Measurements from ENCODE around the gene CYGB.

The CYGB gene

DNA sequence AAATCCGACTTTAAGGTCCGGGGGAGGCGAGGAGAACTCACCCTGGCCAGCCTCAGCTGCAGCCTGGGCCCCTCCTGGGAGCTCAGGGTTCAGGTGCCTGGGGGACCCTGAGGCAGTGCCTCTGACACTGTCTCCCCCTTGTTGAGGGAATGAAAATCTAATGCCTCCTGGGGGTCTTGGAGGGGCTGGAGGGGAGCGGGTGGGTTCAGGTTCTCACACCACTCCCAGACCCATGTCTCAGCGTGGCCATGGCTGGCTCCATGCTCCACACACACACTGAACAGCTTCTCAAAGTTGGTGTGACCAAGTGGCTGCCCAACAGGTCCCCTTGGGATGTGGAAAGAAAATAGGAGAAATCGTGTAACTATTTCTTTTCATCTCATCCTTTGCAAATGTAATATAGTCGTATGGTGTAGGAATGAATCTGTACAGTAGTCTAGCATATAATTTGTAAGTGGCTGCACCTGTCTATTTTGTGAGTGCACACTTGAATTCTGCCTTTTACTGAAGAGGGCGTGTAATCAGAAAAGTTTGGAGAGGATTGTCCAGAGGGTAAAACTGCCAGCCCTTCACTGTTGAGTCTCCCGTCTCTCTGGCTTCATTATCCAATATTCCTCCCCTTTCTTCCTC is 1.5 kb upstream of the CYGB start:
- TF ChIP-seq, protein P1, sequence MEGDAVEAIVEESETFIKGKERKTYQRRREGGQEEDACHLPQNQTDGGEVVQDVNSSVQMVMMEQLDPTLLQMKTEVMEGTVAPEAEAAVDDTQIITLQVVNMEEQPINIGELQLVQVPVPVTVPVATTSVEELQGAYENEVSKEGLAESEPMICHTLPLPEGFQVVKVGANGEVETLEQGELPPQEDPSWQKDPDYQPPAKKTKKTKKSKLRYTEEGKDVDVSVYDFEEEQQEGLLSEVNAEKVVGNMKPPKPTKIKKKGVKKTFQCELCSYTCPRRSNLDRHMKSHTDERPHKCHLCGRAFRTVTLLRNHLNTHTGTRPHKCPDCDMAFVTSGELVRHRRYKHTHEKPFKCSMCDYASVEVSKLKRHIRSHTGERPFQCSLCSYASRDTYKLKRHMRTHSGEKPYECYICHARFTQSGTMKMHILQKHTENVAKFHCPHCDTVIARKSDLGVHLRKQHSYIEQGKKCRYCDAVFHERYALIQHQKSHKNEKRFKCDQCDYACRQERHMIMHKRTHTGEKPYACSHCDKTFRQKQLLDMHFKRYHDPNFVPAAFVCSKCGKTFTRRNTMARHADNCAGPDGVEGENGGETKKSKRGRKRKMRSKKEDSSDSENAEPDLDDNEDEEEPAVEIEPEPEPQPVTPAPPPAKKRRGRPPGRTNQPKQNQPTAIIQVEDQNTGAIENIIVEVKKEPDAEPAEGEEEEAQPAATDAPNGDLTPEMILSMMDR (IDR thresholded peaks at IDR 0.05; ENCODE audit: insufficient read depth, low read length, poor library complexity, severe bottlenecking): no peak
- no peak for TF ChIP-seq EZH2phosphoT487 (conservative IDR thresholded peaks at IDR 0.05; ENCODE audit: low read length)
- H3K9me3 ChIP-seq (ENCODE audit: insufficient read depth, low read length): no peaks in the 10 kb centered on the region
- no peaks in the 10 kb centered on the region for H3F3A ChIP-seq (ENCODE audit: insufficient read depth)
- no peak overlapping the region for H3K4me3 ChIP-seq (ENCODE audit: insufficient read depth, low read length, poor library complexity, severe bottlenecking)
- no peak overlapping the region for H2AFZ ChIP-seq (ENCODE audit: low read depth, low read length, severe bottlenecking)
- H3K27ac ChIP-seq (ENCODE audit: low read depth, low read length): no peak overlapping the region
- H3K36me3 ChIP-seq (ENCODE audit: low read length): no peaks in the 10 kb centered on the region
- H3K27me3 ChIP-seq (ENCODE audit: low read length): no peaks in the 10 kb centered on the region
- H3K4me2 ChIP-seq (ENCODE audit: low read depth, low read length, poor library complexity, severe bottlenecking): no peak overlapping the region
- H3K79me2 ChIP-seq (ENCODE audit: insufficient read depth, low read length): no peaks in the 10 kb centered on the region
- H3K9ac ChIP-seq (ENCODE audit: low read length): no peak overlapping the region
- no peaks in the 10 kb centered on the region for H3K9me2 ChIP-seq (replicated peaks; ENCODE audit: insufficient read depth, low read length)
- no peaks in the 10 kb centered on the region for H4K20me1 ChIP-seq (ENCODE audit: low read depth, low read length)

DNA sequence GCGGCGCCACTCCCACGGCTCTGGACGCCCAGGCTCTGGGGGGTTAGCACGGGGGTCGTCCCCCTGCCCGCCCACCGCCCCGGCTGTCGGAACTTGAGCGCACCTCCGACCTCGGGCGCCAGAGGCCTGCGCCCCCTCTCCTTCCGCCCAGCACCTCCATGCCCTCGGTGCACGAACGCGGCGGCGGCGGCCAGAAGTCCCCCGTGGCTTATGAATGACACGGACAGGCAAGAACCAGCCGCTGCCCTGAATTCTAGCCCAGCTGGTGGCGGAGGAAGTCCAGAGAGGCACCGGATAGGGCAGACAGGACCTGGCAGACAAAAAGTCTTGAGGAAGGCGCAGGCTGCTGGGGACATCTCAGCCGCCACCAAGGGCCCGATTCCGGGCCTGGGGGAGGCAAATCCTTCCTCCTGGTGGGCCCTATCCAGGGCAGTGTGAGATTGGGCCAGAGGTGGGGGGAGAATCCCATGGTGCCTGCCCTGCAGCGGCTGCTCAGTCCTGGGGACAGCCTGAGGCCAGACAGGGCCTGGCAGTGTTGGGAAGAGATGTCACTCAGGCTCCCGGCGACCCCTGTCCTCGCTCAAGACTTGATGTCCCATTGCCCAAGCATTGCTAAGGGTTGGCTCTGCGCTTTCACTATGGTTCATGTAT is 897 bp upstream of the CYGB start:
- Histone ChIP-seq H3K4me2 (ENCODE audit: low read depth, low read length, poor library complexity, severe bottlenecking) (no peak overlapping the region), H3F3A (ENCODE audit: insufficient read depth) (no peaks in the 10 kb centered on the region), H3K79me2 (ENCODE audit: insufficient read depth, low read length) (no peaks in the 10 kb centered on the region), H3K36me3 (ENCODE audit: low read length) (no peaks in the 10 kb centered on the region), H4K20me1 (ENCODE audit: low read depth, low read length) (no peaks in the 10 kb centered on the region), H3K9me3 (ENCODE audit: insufficient read depth, low read length) (no peaks in the 10 kb centered on the region), H3K4me3 (ENCODE audit: insufficient read depth, low read length, poor library complexity, severe bottlenecking) (no peak overlapping the region), H3K9ac (ENCODE audit: low read length) (no peak overlapping the region), H2AFZ (ENCODE audit: low read depth, low read length, severe bottlenecking) (no peak overlapping the region), H3K27me3 (ENCODE audit: low read length) (no peaks in the 10 kb centered on the region), H3K27ac (ENCODE audit: low read depth, low read length) (no peak overlapping the region), H3K9me2 (replicated peaks; ENCODE audit: insufficient read depth, low read length) (no peaks in the 10 kb centered on the region)
- TF ChIP-seq, protein P1 (IDR thresholded peaks at IDR 0.05; ENCODE audit: insufficient read depth, low read length, poor library complexity, severe bottlenecking): no peak
- no peak for TF ChIP-seq EZH2phosphoT487 (conservative IDR thresholded peaks at IDR 0.05; ENCODE audit: low read length)

DNA sequence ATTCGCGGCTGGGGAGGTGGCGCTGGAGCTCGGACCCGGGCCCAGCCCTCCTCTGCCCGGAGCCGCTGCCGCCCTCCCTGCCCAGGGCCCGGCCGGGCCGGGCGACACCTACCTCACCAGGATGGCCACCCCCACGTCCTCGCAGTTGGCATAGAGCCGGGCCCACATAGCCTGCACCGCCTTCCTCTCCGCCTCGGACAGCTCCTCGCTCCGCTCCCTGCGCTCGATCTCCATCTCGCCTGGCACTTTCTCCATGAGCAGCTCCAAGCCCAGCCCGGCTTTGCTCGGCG is 276 bp downstream of the CYGB start:
- Histone ChIP-seq H2AFZ (ENCODE audit: low read depth, low read length, severe bottlenecking) (no peak overlapping the region), H3F3A (ENCODE audit: insufficient read depth) (no peaks in the 10 kb centered on the region), H3K9ac (ENCODE audit: low read length) (no peak overlapping the region), H3K36me3 (ENCODE audit: low read length) (no peaks in the 10 kb centered on the region), H3K4me3 (ENCODE audit: insufficient read depth, low read length, poor library complexity, severe bottlenecking) (no peak overlapping the region), H3K9me2 (replicated peaks; ENCODE audit: insufficient read depth, low read length) (no peaks in the 10 kb centered on the region), H3K27ac (ENCODE audit: low read depth, low read length) (no peak overlapping the region), H3K79me2 (ENCODE audit: insufficient read depth, low read length) (no peaks in the 10 kb centered on the region), H3K27me3 (ENCODE audit: low read length) (no peaks in the 10 kb centered on the region), H3K9me3 (ENCODE audit: insufficient read depth, low read length) (no peaks in the 10 kb centered on the region), H3K4me2 (ENCODE audit: low read depth, low read length, poor library complexity, severe bottlenecking) (no peak overlapping the region), H4K20me1 (ENCODE audit: low read depth, low read length) (no peaks in the 10 kb centered on the region)
- TF ChIP-seq, protein P1 (IDR thresholded peaks at IDR 0.05; ENCODE audit: insufficient read depth, low read length, poor library complexity, severe bottlenecking): no peak
- no peak for TF ChIP-seq EZH2phosphoT487 (conservative IDR thresholded peaks at IDR 0.05; ENCODE audit: low read length)
